K562 (cell line): ENCODE results near the gene STOX2.

Source experiments
- ARID1B ChIP-seq: fragments of 450-650 bp; IDR thresholded peaks from 2 replicates; pipeline ENCODE4 v1.6.1; 2016; ENCODE audit warnings: antibody characterized with exemption, mild to moderate bottlenecking, inconsistent platforms
- E2F8 ChIP-seq: fragments of 450-650 bp; IDR thresholded peaks from 2 replicates; pipeline ENCODE4 v1.7.1; 2018; ENCODE audit warnings: mild to moderate bottlenecking, low read depth; ENCODE audit not compliant: partially characterized antibody
- EZH2 ChIP-seq: IDR thresholded peaks from 2 replicates; pipeline ENCODE4 v1.6.1; 2012; ENCODE audit warnings: low read depth, mild to moderate bottlenecking, inconsistent platforms, low read length, borderline replicate concordance
- MAFF ChIP-seq: IDR thresholded peaks from 2 replicates; pipeline ENCODE4 v1.6.1; 2012; ENCODE audit warnings: low read length, improper control_type of control experiment
- MGA ChIP-seq: fragments of 450-650 bp; IDR thresholded peaks from 2 replicates; pipeline ENCODE4 v1.6.1; 2016; ENCODE audit warnings: mild to moderate bottlenecking, moderate library complexity
- NCOR1 ChIP-seq: fragments of 450-650 bp; IDR thresholded peaks from 2 replicates; pipeline ENCODE4 v1.6.1; 2016; ENCODE audit warnings: mild to moderate bottlenecking, moderate library complexity
- PKNOX1 ChIP-seq: fragments of 450-650 bp; IDR thresholded peaks from 2 replicates; pipeline ENCODE4 v1.6.1; 2016
- POLR2AphosphoS5 ChIP-seq: IDR thresholded peaks from 2 replicates; pipeline ENCODE4 v1.6.1; 2011; ENCODE audit warnings: mild to moderate bottlenecking, low read depth, low read length, moderate library complexity; ENCODE audit not compliant: control insufficient read depth, insufficient read depth
- THAP12 ChIP-seq: fragments of 250-450 bp; sonication (Bioruptor Pico); IDR thresholded peaks from 2 replicates; pipeline ENCODE4 v1.9.0; 2021; ENCODE audit warnings: mild to moderate bottlenecking, inconsistent platforms
- ZKSCAN3 ChIP-seq: fragments of 250-450 bp; sonication (Bioruptor Pico); IDR thresholded peaks from 2 replicates; pipeline ENCODE4 v1.4.0; 2020
- ZNF282 ChIP-seq: sonication (generic); formaldehyde crosslinking; IDR thresholded peaks from 2 replicates; pipeline ENCODE4 v1.8.1; 2023; ENCODE audit warnings: missing genetic modification reagents
- ZNF449 ChIP-seq: fragments of 250-450 bp; sonication (Bioruptor Pico); IDR thresholded peaks from 2 replicates; pipeline ENCODE4 v1.8.0; 2022; ENCODE audit warnings: moderate library complexity, mild to moderate bottlenecking, inconsistent platforms

- TF ChIP-seq ZNF449 (CRISPR knock-in tag) (no peak), E2F8 (no peak), POLR2AphosphoS5 (no peak), ZKSCAN3 (CRISPR knock-in tag) (no peak), THAP12 (CRISPR knock-in tag) (no peak), PKNOX1 (no peak), EZH2 (no peak), ARID1B (no peak), MAFF (no peak), ZNF282 (CRISPR knock-in tag) (no peak), NCOR1 (no peak), MGA (no peak)
Observed at GRCh38 chr4:183909801-183910200, 4.7 kb downstream of the STOX2 start.
